Liver (tissue), 9 donors: ENCODE measurements around the gene CAPS. TPM values are rescaled to one million over a fixed set of nuclear protein-coding genes. Genes with fewer than 3 reads are reported as not detected.

ENCODE experiments used
- DNase-seq: peaks from one replicate; pipeline ENCODE4 v3.0.0-alpha.2; 2017; ENCODE audit warnings: low spot score
- H3K27ac ChIP-seq, 2 donors: one replicate each; pipeline ENCODE4 v1.7.0; 2013; ENCODE audit warnings: inconsistent platforms in 2 of 2, low read length in 2 of 2, control low read depth in 1 of 2, low read depth in 1 of 2, mild to moderate bottlenecking in 1 of 2
- H3K27me3 ChIP-seq, 4 donors: one replicate each; pipeline versions ENCODE4 v1.6.1 to v1.7.0; 2013; ENCODE audit warnings: low read length in 3 of 4, inconsistent platforms in 1 of 4, mild to moderate bottlenecking in 1 of 4, moderate library complexity in 1 of 4; ENCODE audit not compliant: control insufficient read depth in 4 of 4, insufficient read depth in 4 of 4
- H3K36me3 ChIP-seq, 4 donors: one replicate each; pipeline versions ENCODE4 v1.6.1 to v1.7.0; 2013; ENCODE audit warnings: low read length in 3 of 4, mild to moderate bottlenecking in 3 of 4, low read depth in 1 of 4, moderate library complexity in 1 of 4; ENCODE audit not compliant: control insufficient read depth in 4 of 4, insufficient read depth in 3 of 4
- H3K4me1 ChIP-seq, 4 donors: one replicate each; pipeline versions ENCODE4 v1.6.1 to v1.7.0; 2013; ENCODE audit warnings: low read length in 3 of 4, mild to moderate bottlenecking in 3 of 4, moderate library complexity in 1 of 4; ENCODE audit not compliant: control insufficient read depth in 4 of 4, insufficient read depth in 4 of 4
- H3K4me3 ChIP-seq, 3 donors: one replicate each; pipeline versions ENCODE4 v1.6.1 to v1.7.0; 2013; ENCODE audit warnings: low read length in 3 of 3, control low read depth in 1 of 3, low read depth in 1 of 3, mild to moderate bottlenecking in 1 of 3
- H3K9ac ChIP-seq, 2 donors: one replicate each; pipeline ENCODE4 v1.7.0; 2013; ENCODE audit warnings: low read length in 2 of 2, mild to moderate bottlenecking in 2 of 2, moderate library complexity in 2 of 2, control low read depth in 1 of 2, low read depth in 1 of 2
- H3K9me3 ChIP-seq, 4 donors: one replicate each; pipeline versions ENCODE4 v1.6.1 to v1.7.0; 2013; ENCODE audit warnings: low read length in 3 of 4; ENCODE audit not compliant: control insufficient read depth in 4 of 4
- FOXA1 ChIP-seq: IDR thresholded peaks from 2 replicates; pipeline ENCODE4 v1.6.1; 2016; ENCODE audit warnings: antibody characterized with exemption
- FOXA2 ChIP-seq: IDR thresholded peaks from 2 replicates; pipeline ENCODE4 v1.6.1; 2016; ENCODE audit warnings: antibody characterized with exemption
- GABPA ChIP-seq, 2 donors: IDR thresholded peaks in 1 of 2; conservative IDR thresholded peaks in 1 of 2; 2 replicates each; pipeline ENCODE4 v1.6.1; 2016; ENCODE audit warnings: antibody characterized with exemption in 2 of 2, mild to moderate bottlenecking in 1 of 2, moderate library complexity in 1 of 2
- HNF4A ChIP-seq, 2 donors: conservative IDR thresholded peaks; 2 replicates each; pipeline ENCODE4 v1.6.1; 2016; ENCODE audit warnings: antibody characterized with exemption in 2 of 2, mild to moderate bottlenecking in 2 of 2
- HNF4G ChIP-seq: IDR thresholded peaks from 2 replicates; pipeline ENCODE4 v1.6.1; 2016; ENCODE audit warnings: antibody characterized with exemption
- JUND ChIP-seq, 2 donors: IDR thresholded peaks; 2 replicates each; pipeline ENCODE4 v1.6.1; 2016; ENCODE audit warnings: antibody characterized with exemption in 2 of 2
- NR2F2 ChIP-seq: IDR thresholded peaks from 2 replicates; pipeline ENCODE4 v1.6.1; 2016; ENCODE audit warnings: antibody characterized with exemption
- RAD21 ChIP-seq, 2 donors: IDR thresholded peaks; 2 replicates each; pipeline ENCODE4 v1.6.1; 2016; ENCODE audit warnings: antibody characterized with exemption in 2 of 2, mild to moderate bottlenecking in 2 of 2
- RXRA ChIP-seq, 2 donors: IDR thresholded peaks; 2 replicates each; pipeline ENCODE4 v1.6.1; 2017 to 2018; ENCODE audit warnings: antibody characterized with exemption in 2 of 2, mild to moderate bottlenecking in 1 of 2
- SP1 ChIP-seq: IDR thresholded peaks from 2 replicates; pipeline ENCODE4 v1.6.1; 2018; ENCODE audit warnings: antibody characterized with exemption, mild to moderate bottlenecking
- TAF1 ChIP-seq: conservative IDR thresholded peaks from 2 replicates; pipeline ENCODE4 v1.6.1; 2016; ENCODE audit warnings: antibody characterized with exemption, mild to moderate bottlenecking
- YY1 ChIP-seq: IDR thresholded peaks from 2 replicates; pipeline ENCODE4 v1.6.1; 2016; ENCODE audit warnings: antibody characterized with exemption, mild to moderate bottlenecking
- WGBS: extraction: QIAGEN DNeasy Blood & Tissue Kit; methylation state at CpG from one replicate; pipeline ENCODE4 v1.1.7; 2013; 5-methylcytosine and 5-hydroxymethylcytosine counted together
- polyA plus RNA-seq, 2 donors: library from polyadenylated mRNA; stranded (reverse) in 1 of 2; unstranded in 1 of 2; fragments of 200-250 nt in 1 of 2; fragments of >200 nt in 1 of 2; fragmentation: Nextera tagmentation in 1 of 2; extraction: Ambion mirVana in 1 of 2; gene quantifications; one replicate each; pipeline versions ENCODE4 v1.2.1 to v1.2.3, GENCODE V29; 2013 to 2015
- total RNA-seq, 2 donors: library from RNA; depleted of rRNA; stranded (reverse); fragments of >200 nt; gene quantifications; one replicate each; pipeline ENCODE4 v1.2.3, GENCODE V29; 2014
- TF ChIP-seq, protein P1 (sequence below): fragments of 150-350 bp; IDR thresholded peaks from 2 replicates; pipeline ENCODE4 v1.5.1; 2017; ENCODE audit warnings: improper control_type of control experiment, low read depth, low read length; ENCODE audit not compliant: missing input control
- TF ChIP-seq, protein P2 (sequence below): IDR thresholded peaks from 2 replicates; pipeline ENCODE4 v1.6.1; 2016; ENCODE audit warnings: antibody characterized with exemption
- TF ChIP-seq, protein P3 (sequence below): IDR thresholded peaks from 2 replicates; pipeline ENCODE4 v1.6.1; 2016; ENCODE audit warnings: antibody characterized with exemption
- donor health status: healthy.
- donor health status: healthy.
- donor health status: healthy.
- donor health status: healthy.
- donor health status: healthy.

Gene CAPS
- total and polyA plus RNA-seq, 4 donors, result 2.1 to 11.4 (median 3.5) TPM

DNA sequence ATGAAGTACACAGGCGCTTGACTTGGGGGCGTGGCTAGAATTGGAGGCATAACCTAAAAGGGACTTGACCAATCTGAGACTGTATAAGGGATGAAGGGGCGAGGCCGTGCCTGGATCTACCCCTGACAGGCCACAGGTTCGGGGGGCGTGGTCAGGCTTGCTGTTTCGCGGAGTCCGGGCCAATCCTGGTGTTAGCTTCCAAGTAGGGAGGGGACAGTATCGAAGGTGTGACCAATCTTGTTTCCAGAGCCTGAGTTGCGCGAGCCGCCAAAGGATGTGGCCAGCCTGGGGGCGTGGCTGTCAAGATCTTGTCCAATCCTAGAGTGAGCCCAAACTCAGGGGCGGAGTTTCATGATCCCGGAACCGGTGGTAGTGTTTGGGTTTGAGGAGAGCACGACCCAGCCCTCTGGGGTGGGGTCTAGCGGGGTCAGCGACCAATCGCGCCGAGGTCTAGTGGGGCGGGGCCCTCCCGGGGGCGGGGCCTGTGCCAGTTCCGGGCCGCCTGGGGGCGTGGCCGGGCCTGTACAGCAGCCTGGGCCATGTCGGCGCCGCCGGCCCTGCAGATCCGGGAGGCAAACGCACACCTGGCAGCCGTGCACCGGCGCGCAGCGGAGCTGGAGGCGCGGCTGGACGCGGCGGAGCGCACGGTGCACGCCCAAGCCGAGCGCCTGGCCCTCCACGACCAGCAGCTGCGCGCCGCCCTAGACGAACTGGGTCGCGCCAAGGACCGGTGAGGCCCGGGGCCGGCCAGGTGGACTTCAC lies 9.5 kb upstream of the CAPS start, which contains the start of gene VMAC (continued):
- TF ChIP-seq, protein P1, sequence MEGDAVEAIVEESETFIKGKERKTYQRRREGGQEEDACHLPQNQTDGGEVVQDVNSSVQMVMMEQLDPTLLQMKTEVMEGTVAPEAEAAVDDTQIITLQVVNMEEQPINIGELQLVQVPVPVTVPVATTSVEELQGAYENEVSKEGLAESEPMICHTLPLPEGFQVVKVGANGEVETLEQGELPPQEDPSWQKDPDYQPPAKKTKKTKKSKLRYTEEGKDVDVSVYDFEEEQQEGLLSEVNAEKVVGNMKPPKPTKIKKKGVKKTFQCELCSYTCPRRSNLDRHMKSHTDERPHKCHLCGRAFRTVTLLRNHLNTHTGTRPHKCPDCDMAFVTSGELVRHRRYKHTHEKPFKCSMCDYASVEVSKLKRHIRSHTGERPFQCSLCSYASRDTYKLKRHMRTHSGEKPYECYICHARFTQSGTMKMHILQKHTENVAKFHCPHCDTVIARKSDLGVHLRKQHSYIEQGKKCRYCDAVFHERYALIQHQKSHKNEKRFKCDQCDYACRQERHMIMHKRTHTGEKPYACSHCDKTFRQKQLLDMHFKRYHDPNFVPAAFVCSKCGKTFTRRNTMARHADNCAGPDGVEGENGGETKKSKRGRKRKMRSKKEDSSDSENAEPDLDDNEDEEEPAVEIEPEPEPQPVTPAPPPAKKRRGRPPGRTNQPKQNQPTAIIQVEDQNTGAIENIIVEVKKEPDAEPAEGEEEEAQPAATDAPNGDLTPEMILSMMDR, result peak; percentile 3
- TF ChIP-seq, protein P2, sequence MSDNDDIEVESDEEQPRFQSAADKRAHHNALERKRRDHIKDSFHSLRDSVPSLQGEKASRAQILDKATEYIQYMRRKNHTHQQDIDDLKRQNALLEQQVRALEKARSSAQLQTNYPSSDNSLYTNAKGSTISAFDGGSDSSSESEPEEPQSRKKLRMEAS, result peak; percentile 69
- TF ChIP-seq FOXA2 (peak; percentile 76), JUND (IDR thresholded peaks at IDR 0.05) (peak in 1 of 2 donors; percentile 16), HNF4A (conservative IDR thresholded peaks at IDR 0.05) (peak; percentile 34 to 62), NR2F2 (peak; percentile 91), SP1 (peak; percentile 97), TAF1 (peak; percentile 1), FOXA1 (peak; percentile 7)

DNA sequence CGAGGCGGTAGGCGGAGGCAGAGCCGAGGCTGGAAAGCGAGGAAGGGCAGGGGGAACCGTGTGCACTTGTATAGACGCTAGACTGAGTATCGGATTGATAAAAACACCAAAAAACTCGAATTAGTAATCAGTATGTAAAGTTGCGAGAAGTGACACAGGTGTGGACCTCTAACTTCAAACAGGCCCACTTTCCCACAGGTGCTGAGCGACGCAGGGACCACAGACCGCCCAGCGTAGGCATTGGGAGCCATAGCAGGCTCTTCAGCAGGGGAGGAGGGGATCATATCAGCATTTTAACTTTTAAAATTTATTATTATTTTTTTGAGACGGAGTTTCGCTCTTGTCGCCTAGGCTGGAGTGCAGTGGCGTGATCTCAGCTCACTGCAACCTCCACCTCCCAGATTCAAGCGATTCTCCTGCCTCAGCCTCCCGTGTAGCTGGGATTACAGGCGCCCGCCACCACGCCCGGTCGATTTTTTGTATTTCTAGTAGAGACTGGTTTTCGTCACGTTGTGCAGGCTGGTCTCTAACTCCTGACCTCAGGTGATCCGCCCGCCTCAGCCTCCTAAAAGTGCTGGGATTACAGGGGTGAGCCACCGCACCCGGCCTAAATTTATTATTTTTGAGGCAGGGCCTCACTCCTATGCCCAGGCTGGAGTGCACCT lies 8.8 kb upstream of the CAPS start:
- Histone ChIP-seq H3K36me3 (peaks cover 0 to 14% (median 4%) of the 10 kb centered on the region in 4 donors), H3K4me1 (peaks cover 3 to 39% (median 31%) of the 10 kb centered on the region in 4 donors), H3K27me3 (no peaks in the 10 kb centered on the region), H3K9ac (peak overlapping the region; percentile 41 to 75), H3K4me3 (peak overlapping the region; percentile 91 to 93 (median 93)), H3K27ac (peak overlapping the region; percentile 48 to 75), H3K9me3 (no peaks in the 10 kb centered on the region)
- TF ChIP-seq SP1 (no peak), GABPA (IDR thresholded peaks at IDR 0.05 in 1 of 2, conservative IDR thresholded peaks at IDR 0.05 in 1 of 2) (no peak), FOXA1 (no peak), JUND (IDR thresholded peaks at IDR 0.05) (no peak), HNF4A (conservative IDR thresholded peaks at IDR 0.05) (no peak), NR2F2 (no peak), YY1 (no peak), RXRA (IDR thresholded peaks at IDR 0.05) (no peak), RAD21 (IDR thresholded peaks at IDR 0.05) (no peak), HNF4G (no peak), FOXA2 (no peak)
- TF ChIP-seq, protein P2, result no peak
- no peak for DNase-seq
- WGBS, result 51% methylated on average over 31 of the region's 31 CpGs

DNA sequence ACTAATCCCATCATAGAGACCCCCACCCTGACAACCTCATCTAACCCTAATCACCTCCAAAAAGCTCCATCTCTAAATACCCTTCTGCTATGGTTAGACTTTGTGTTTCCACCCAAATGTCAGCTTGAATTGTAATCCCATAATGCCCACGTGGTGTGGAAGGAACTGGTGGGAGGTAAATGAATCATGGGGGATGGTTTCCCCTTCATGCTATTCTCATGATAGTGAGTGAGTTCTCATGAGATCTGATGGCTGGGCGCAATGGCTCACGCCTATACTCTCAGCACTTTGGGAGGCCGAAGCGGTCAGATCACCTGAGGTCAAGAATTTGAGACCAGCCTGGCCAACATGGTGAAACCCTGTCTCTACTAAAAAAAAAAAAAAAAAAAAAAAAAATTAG lies 6.8 kb upstream of the CAPS start:
- WGBS, result 75% methylated on average over 5 of the region's 5 CpGs
- H3K4me1 ChIP-seq, result peaks cover 3 to 36% (median 28%) of the 10 kb centered on the region in 4 donors
- peaks cover 0 to 14% (median 2%) of the 10 kb centered on the region in 4 donors for H3K36me3 ChIP-seq
- no peaks in the 10 kb centered on the region for H3K27me3 ChIP-seq
- H3K27ac ChIP-seq, result no peak overlapping the region
- no peak overlapping the region for H3K9ac ChIP-seq
- TF ChIP-seq RXRA (IDR thresholded peaks at IDR 0.05) (no peak), JUND (IDR thresholded peaks at IDR 0.05) (no peak), HNF4G (no peak), RAD21 (IDR thresholded peaks at IDR 0.05) (no peak), HNF4A (conservative IDR thresholded peaks at IDR 0.05) (no peak), TAF1 (no peak)
- TF ChIP-seq, protein P3, sequence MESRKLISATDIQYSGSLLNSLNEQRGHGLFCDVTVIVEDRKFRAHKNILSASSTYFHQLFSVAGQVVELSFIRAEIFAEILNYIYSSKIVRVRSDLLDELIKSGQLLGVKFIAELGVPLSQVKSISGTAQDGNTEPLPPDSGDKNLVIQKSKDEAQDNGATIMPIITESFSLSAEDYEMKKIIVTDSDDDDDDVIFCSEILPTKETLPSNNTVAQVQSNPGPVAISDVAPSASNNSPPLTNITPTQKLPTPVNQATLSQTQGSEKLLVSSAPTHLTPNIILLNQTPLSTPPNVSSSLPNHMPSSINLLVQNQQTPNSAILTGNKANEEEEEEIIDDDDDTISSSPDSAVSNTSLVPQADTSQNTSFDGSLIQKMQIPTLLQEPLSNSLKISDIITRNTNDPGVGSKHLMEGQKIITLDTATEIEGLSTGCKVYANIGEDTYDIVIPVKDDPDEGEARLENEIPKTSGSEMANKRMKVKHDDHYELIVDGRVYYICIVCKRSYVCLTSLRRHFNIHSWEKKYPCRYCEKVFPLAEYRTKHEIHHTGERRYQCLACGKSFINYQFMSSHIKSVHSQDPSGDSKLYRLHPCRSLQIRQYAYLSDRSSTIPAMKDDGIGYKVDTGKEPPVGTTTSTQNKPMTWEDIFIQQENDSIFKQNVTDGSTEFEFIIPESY, result no peak
- no peaks in the 10 kb centered on the region for H3K9me3 ChIP-seq
- no peak for DNase-seq
- H3K4me3 ChIP-seq, result no peak overlapping the region
